ENCODE measurements around the gene RUNX1. TPM values are rescaled to one million over a fixed set of nuclear protein-coding genes. Genes with fewer than 3 reads are reported as not detected.

The RUNX1 gene
- polyA plus RNA-seq, 1 of the 3 experiments (the other 2 are of a cell fraction), result 17.1 TPM

GRCh38 chr21:34989337-34990151, 59.6 kb downstream of the RUNX1 start:
- H3K36me3 ChIP-seq (replicated peaks in 1 of 2; ENCODE audit: control insufficient read depth in 1 of 2, insufficient read depth in 2 of 2, low read length in 1 of 2), result no peaks in the 10 kb centered on the region
- TF ChIP-seq USF1 (IDR thresholded peaks at IDR 0.05; ENCODE audit: borderline replicate concordance, low read depth) (no peak), POLR2AphosphoS5 (IDR thresholded peaks at IDR 0.05; ENCODE audit: low read depth, low read length) (no peak), PBX3 (IDR thresholded peaks at IDR 0.05) (no peak), TCF12 (IDR thresholded peaks at IDR 0.05) (no peak), FOXM1 (IDR thresholded peaks at IDR 0.05; ENCODE audit: low read depth) (no peak), EZH2phosphoT487 (IDR thresholded peaks at IDR 0.05; ENCODE audit: borderline replicate concordance, low read depth) (no peak), FOXJ3 (CRISPR knock-in tag; IDR thresholded peaks at IDR 0.05) (no peak), MXI1 (IDR thresholded peaks at IDR 0.05; ENCODE audit: low read depth, low read length) (no peak)
- H4K20me1 ChIP-seq (ENCODE audit: insufficient read depth), result no peaks in the 10 kb centered on the region
- H3K4me2 ChIP-seq, result no peak overlapping the region
- H3K4me1 ChIP-seq (ENCODE audit: control insufficient read depth in 1 of 2, insufficient read depth in 2 of 2, low read depth in 1 of 2, low read length in 1 of 2), result peaks cover 0 to 10% of the 10 kb centered on the region in 2 experiments; a peak in 2 of 4 replicates
- H3K79me2 ChIP-seq (ENCODE audit: insufficient read depth), result no peaks in the 10 kb centered on the region
- WGBS (ENCODE audit: low lambda C conversion rate), result 84% methylated on average over 6 of the region's 6 CpGs
- H3K4me3 ChIP-seq (ENCODE audit: low read depth in 2 of 2, low read length in 1 of 2), result no peak overlapping the region
- POLR2A ChIA-PET, result no interaction called here
- DNase-seq, result no peak
- H3K9me3 ChIP-seq, result no peaks in the 10 kb centered on the region
- H3K9ac ChIP-seq, result no peak overlapping the region
- no peak overlapping the region for H3K27ac ChIP-seq (ENCODE audit: low read depth in 2 of 2, low read length in 1 of 2)
- CTCF ChIA-PET, result no interaction called here
- H3K9me2 ChIP-seq, result no peaks in the 10 kb centered on the region
- no peaks in the 10 kb centered on the region for H3K27me3 ChIP-seq (ENCODE audit: insufficient read depth)
- no peak overlapping the region for H2AFZ ChIP-seq (ENCODE audit: low read depth)
- no peaks in the 10 kb centered on the region for H3F3A ChIP-seq (replicated peaks; ENCODE audit: insufficient read depth)

GRCh38 chr21:34988625-34989024, 60.5 kb downstream of the RUNX1 start:
- H3K36me3 ChIP-seq (replicated peaks in 1 of 2; ENCODE audit: control insufficient read depth in 1 of 2, insufficient read depth in 2 of 2, low read length in 1 of 2), result no peaks in the 10 kb centered on the region
- no peaks in the 10 kb centered on the region for H3K9me3 ChIP-seq
- H2AFZ ChIP-seq (ENCODE audit: low read depth), result no peak overlapping the region
- no peaks in the 10 kb centered on the region for H3K27me3 ChIP-seq (ENCODE audit: insufficient read depth)
- H3F3A ChIP-seq (replicated peaks; ENCODE audit: insufficient read depth), result peaks cover 8% of the 10 kb centered on the region
- no peak overlapping the region for H3K4me2 ChIP-seq
- POLR2A ChIA-PET, result no interaction called here
- H3K9ac ChIP-seq, result no peak overlapping the region
- H3K9me2 ChIP-seq, result no peaks in the 10 kb centered on the region
- 94% methylated on average over 2 of the region's 2 CpGs for WGBS (ENCODE audit: low lambda C conversion rate)
- H3K27ac ChIP-seq (ENCODE audit: low read depth in 2 of 2, low read length in 1 of 2), result no peak overlapping the region
- DNase-seq, result no peak
- no peaks in the 10 kb centered on the region for H3K79me2 ChIP-seq (ENCODE audit: insufficient read depth)
- CTCF ChIA-PET, result no interaction called here
- no peak overlapping the region for H3K4me3 ChIP-seq (ENCODE audit: low read depth in 2 of 2, low read length in 1 of 2)
- TF ChIP-seq FOXM1 (IDR thresholded peaks at IDR 0.05; ENCODE audit: low read depth) (no peak), JUND (IDR thresholded peaks at IDR 0.05) (no peak), RAD21 (IDR thresholded peaks at IDR 0.05; ENCODE audit: low read length) (no peak), POLR2AphosphoS5 (IDR thresholded peaks at IDR 0.05; ENCODE audit: low read depth, low read length) (no peak)
- no peaks in the 10 kb centered on the region for H4K20me1 ChIP-seq (ENCODE audit: insufficient read depth)
- peaks cover 0 to 16% of the 10 kb centered on the region in 2 experiments; a peak in 3 of 4 replicates for H3K4me1 ChIP-seq (ENCODE audit: control insufficient read depth in 1 of 2, insufficient read depth in 2 of 2, low read depth in 1 of 2, low read length in 1 of 2)
